Mucosa of rectum (tissue), 2 donors: ENCODE results near the gene HBQ1.
"Not testable (repeated sequence)": the region's sequence is repeated elsewhere in the genome, so short reads cannot be mapped to it uniquely, and the experiment has no call there.

Experiments
- H3K27ac ChIP-seq, 2 donors: one replicate each; pipeline ENCODE4 v1.7.0; 2013; ENCODE audit warnings: inconsistent platforms in 2 of 2, low read depth in 2 of 2, low read length in 2 of 2
- H3K27me3 ChIP-seq, 2 donors: one replicate each; pipeline ENCODE4 v1.7.0; 2013; ENCODE audit warnings: low read length in 2 of 2; ENCODE audit not compliant: control insufficient read depth in 2 of 2, insufficient read depth in 2 of 2
- H3K36me3 ChIP-seq, 2 donors: one replicate each; pipeline ENCODE4 v1.7.0; 2013; ENCODE audit warnings: low read length in 2 of 2; ENCODE audit not compliant: control insufficient read depth in 2 of 2, insufficient read depth in 2 of 2
- H3K4me1 ChIP-seq, 2 donors: one replicate each; pipeline ENCODE4 v1.7.0; 2013; ENCODE audit warnings: low read length in 2 of 2, mild to moderate bottlenecking in 1 of 2; ENCODE audit not compliant: control insufficient read depth in 2 of 2, insufficient read depth in 2 of 2
- H3K4me3 ChIP-seq, 2 donors: one replicate each; pipeline ENCODE4 v1.7.0; 2013; ENCODE audit warnings: low read length in 2 of 2
- H3K9ac ChIP-seq, 2 donors: one replicate each; pipeline ENCODE4 v1.7.0; 2013; ENCODE audit warnings: low read length in 2 of 2, low read depth in 1 of 2, mild to moderate bottlenecking in 1 of 2
- H3K9me3 ChIP-seq, 2 donors: one replicate each; pipeline ENCODE4 v1.7.0; 2013; ENCODE audit warnings: low read length in 2 of 2; ENCODE audit not compliant: control insufficient read depth in 2 of 2
- donor health status: healthy.
- donor health status: Normal muscosa, but diverticular disease.

The HBQ1 gene

DNA sequence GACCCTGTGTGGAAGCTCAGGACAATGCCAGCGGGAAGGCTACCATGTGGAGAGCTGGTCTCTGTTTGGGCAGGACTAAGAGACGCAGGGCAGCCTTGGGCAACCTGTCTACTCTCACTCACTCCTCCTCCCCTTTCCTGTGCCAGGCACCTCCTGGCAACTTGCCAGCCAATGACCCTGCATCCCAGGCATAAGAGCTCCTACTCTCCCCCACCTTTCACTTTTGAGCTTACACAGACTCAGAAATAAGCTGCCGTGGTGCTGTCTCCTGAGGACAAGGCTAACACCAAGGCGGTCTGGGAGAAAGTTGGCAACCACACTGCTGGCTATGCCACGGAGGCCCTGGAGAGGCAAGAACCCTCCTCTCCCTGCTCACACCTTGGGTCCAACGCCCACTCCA lies 11.8 kb upstream of the HBQ1 start:
- Histone ChIP-seq H3K9ac (no peak overlapping the region), H3K27me3 (peaks cover 36 to 48% of the 10 kb centered on the region in 2 donors), H3K4me1 (peaks cover 0 to 2% of the 10 kb centered on the region in 2 donors), H3K27ac (no peak overlapping the region), H3K36me3 (no peaks in the 10 kb centered on the region), H3K4me3 (no peak overlapping the region), H3K9me3 (no peaks in the 10 kb centered on the region)

DNA sequence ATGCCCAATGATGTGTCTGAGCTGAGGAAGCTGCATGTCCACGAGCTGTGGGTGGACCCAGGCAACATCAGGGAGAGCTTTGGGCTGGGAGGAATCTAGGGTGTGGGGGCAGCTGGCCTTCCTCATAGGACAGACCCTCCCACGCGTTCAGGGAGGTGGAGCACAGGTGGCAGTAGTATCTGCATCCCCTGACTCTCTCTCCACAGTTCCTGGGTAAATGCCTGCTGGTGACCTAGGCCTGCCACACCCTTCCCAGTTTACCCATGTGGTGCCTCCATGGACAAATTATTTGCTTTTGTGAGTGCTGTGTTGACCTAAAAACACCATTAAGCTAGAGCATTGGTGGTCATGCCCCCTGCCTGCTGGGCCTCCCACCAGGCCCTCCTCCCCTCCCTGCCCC lies 11.2 kb upstream of the HBQ1 start:
- H3K27ac ChIP-seq: no peak overlapping the region
- no peak overlapping the region for H3K4me3 ChIP-seq
- no peaks in the 10 kb centered on the region for H3K9me3 ChIP-seq
- H3K9ac ChIP-seq: no peak overlapping the region
- H3K27me3 ChIP-seq: peaks cover 36 to 46% of the 10 kb centered on the region in 2 donors
- H3K36me3 ChIP-seq: no peaks in the 10 kb centered on the region
- peaks cover 0 to 2% of the 10 kb centered on the region in 2 donors for H3K4me1 ChIP-seq

DNA sequence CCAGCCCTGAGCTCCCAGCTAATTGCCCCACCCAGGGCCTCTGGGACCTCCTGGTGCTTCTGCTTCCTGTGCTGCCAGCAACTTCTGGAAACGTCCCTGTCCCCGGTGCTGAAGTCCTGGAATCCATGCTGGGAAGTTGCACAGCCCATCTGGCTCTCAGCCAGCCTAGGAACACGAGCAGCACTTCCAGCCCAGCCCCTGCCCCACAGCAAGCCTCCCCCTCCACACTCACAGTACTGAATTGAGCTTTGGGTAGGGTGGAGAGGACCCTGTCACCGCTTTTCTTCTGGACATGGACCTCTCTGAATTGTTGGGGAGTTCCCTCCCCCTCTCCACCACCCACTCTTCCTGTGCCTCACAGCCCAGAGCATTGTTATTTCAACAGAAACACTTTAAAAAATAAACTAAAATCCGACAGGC lies 10.2 kb upstream of the HBQ1 start:
- H3K4me3 ChIP-seq, H3K4me1 ChIP-seq, H3K9me3 ChIP-seq, H3K36me3 ChIP-seq, H3K27ac ChIP-seq, H3K9ac ChIP-seq: not testable (repeated sequence)
- H3K27me3 ChIP-seq: peaks cover 38 to 49% of the 10 kb centered on the region in 2 donors

DNA sequence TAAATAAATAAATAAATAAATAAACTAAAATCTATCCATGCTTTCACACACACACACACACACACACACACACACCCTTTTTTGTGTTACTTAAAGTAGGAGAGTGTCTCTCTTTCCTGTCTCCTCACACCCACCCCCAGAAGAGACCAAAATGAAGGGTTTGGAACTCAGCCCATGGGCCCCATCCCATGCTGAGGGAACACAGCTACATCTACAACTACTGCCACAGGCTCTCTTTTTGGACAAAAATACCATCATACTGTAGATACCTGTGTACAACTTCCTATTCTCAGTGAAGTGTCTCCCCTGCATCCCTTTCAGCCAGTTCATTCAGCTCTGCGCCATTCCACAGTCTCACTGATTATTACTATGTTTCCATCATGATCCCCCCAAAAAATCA lies 9.5 kb upstream of the HBQ1 start:
- H3K4me3 ChIP-seq: no peak overlapping the region
- H3K9ac ChIP-seq: no peak overlapping the region

DNA sequence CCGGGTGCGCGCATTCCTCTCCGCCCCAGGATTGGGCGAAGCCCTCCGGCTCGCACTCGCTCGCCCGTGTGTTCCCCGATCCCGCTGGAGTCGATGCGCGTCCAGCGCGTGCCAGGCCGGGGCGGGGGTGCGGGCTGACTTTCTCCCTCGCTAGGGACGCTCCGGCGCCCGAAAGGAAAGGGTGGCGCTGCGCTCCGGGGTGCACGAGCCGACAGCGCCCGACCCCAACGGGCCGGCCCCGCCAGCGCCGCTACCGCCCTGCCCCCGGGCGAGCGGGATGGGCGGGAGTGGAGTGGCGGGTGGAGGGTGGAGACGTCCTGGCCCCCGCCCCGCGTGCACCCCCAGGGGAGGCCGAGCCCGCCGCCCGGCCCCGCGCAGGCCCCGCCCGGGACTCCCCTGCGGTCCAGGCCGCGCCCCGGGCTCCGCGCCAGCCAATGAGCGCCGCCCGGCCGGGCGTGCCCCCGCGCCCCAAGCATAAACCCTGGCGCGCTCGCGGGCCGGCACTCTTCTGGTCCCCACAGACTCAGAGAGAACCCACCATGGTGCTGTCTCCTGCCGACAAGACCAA lies 7.8 kb upstream of the HBQ1 start, which contains the start of gene HBA2:
Gene HBA2, plus strand, starts transcription at position 503 of the 568 bp plus-strand sequence. Its CDS starts 37 bp downstream, at position 540.
- H3K36me3 ChIP-seq, H3K4me3 ChIP-seq, H3K9ac ChIP-seq, H3K27ac ChIP-seq, H3K9me3 ChIP-seq, H3K4me1 ChIP-seq: not testable (repeated sequence)
- H3K27me3 ChIP-seq: peaks cover 29 to 34% of the 10 kb centered on the region in 2 donors

More for the DNA sequence above, 9.5 kb upstream of the HBQ1 start:
- Histone ChIP-seq H3K4me1 (no peaks in the 10 kb centered on the region), H3K36me3 (no peaks in the 10 kb centered on the region), H3K27ac (no peak overlapping the region), H3K27me3 (peaks cover 38 to 48% of the 10 kb centered on the region in 2 donors), H3K9me3 (no peaks in the 10 kb centered on the region)

DNA sequence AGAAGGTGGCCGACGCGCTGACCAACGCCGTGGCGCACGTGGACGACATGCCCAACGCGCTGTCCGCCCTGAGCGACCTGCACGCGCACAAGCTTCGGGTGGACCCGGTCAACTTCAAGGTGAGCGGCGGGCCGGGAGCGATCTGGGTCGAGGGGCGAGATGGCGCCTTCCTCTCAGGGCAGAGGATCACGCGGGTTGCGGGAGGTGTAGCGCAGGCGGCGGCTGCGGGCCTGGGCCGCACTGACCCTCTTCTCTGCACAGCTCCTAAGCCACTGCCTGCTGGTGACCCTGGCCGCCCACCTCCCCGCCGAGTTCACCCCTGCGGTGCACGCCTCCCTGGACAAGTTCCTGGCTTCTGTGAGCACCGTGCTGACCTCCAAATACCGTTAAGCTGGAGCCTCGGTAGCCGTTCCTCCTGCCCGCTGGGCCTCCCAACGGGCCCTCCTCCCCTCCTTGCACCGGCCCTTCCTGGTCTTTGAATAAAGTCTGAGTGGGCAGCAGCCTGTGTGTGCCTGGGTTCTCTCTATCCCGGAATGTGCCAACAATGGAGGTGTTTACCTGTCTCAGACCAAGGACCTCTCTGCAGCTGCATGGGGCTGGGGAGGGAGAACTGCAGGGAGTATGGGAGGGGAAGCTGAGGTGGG lies 6.9 kb upstream of the HBQ1 start:
- H3K4me3 ChIP-seq, H3K9me3 ChIP-seq, H3K4me1 ChIP-seq, H3K9ac ChIP-seq, H3K36me3 ChIP-seq, H3K27ac ChIP-seq: not testable (repeated sequence)
- H3K27me3 ChIP-seq: peaks cover 30 to 34% of the 10 kb centered on the region in 2 donors

DNA sequence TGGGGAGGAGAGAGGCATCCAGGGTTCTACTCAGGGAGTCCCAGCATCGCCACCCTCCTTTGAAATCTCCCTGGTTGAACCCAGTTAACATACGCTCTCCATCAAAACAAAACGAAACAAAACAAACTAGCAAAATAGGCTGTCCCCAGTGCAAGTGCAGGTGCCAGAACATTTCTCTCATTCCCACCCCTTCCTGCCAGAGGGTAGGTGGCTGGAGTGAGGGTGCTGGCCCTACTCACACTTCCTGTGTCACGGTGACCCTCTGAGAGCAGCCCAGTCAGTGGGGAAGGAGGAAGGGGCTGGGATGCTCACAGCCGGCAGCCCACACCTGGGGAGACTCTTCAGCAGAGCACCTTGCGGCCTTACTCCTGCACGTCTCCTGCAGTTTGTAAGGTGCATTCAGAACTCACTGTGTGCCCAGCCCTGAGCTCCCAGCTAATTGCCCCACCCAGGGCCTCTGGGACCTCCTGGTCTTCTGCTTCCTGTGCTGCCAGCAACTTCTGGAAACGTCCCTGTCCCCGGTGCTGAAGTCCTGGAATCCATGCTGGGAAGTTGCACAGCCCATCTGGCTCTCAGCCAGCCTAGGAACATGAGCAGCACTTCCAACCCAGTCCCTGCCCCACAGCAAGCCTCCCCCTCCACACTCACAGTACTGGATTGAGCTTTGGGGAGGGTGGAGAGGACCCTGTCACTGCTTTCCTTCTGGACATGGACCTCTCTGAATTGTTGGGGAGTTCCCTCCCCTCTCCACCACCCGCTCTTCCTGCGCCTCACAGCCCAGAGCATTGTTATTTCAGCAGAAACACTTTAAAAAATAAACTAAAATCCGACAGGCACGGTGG lies 6.1 kb upstream of the HBQ1 start:
- not testable (repeated sequence) for H3K4me3 ChIP-seq, H3K9ac ChIP-seq, H3K27ac ChIP-seq, H3K36me3 ChIP-seq, H3K4me1 ChIP-seq, H3K9me3 ChIP-seq
- peaks cover 27 to 31% of the 10 kb centered on the region in 2 donors for H3K27me3 ChIP-seq

DNA sequence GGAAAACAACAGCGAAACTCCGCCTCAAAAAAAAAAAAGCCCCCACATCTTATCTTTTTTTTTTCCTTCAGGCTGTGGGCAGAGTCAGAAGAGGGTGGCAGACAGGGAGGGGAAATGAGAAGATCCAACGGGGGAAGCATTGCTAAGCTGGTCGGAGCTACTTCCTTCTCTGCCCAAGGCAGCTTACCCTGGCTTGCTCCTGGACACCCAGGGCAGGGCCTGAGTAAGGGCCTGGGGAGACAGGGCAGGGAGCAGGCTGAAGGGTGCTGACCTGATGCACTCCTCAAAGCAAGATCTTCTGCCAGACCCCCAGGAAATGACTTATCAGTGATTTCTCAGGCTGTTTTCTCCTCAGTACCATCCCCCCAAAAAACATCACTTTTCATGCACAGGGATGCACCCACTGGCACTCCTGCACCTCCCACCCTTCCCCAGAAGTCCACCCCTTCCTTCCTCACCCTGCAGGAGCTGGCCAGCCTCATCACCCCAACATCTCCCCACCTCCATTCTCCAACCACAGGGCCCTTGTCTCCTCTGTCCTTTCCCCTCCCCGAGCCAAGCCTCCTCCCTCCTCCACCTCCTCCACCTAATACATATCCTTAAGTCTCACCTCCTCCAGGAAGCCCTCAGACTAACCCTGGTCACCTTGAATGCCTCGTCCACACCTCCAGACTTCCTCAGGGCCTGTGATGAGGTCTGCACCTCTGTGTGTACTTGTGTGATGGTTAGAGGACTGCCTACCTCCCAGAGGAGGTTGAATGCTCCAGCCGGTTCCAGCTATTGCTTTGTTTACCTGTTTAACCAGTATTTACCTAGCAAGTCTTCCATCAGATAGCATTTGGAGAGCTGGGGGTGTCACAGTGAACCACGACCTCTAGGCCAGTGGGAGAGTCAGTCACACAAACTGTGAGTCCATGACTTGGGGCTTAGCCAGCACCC lies 5.0 kb upstream of the HBQ1 start:
- H3K27me3 ChIP-seq: peaks cover 34 to 36% of the 10 kb centered on the region in 2 donors
- no peaks in the 10 kb centered on the region for H3K36me3 ChIP-seq
- no peak overlapping the region for H3K9ac ChIP-seq
- no peaks in the 10 kb centered on the region for H3K9me3 ChIP-seq
- no peak overlapping the region for H3K4me3 ChIP-seq
- H3K4me1 ChIP-seq: no peaks in the 10 kb centered on the region
- H3K27ac ChIP-seq: no peak overlapping the region

DNA sequence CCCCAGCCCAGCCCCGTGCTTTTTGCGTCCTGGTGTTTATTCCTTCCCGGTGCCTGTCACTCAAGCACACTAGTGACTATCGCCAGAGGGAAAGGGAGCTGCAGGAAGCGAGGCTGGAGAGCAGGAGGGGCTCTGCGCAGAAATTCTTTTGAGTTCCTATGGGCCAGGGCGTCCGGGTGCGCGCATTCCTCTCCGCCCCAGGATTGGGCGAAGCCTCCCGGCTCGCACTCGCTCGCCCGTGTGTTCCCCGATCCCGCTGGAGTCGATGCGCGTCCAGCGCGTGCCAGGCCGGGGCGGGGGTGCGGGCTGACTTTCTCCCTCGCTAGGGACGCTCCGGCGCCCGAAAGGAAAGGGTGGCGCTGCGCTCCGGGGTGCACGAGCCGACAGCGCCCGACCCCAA lies 4.3 kb upstream of the HBQ1 start:
- not testable (repeated sequence) for H3K27ac ChIP-seq, H3K4me1 ChIP-seq, H3K4me3 ChIP-seq, H3K9me3 ChIP-seq, H3K36me3 ChIP-seq, H3K9ac ChIP-seq
- peaks cover 36 to 37% of the 10 kb centered on the region in 2 donors for H3K27me3 ChIP-seq
